ENCODE measurements around the gene C4orf50.

GRCh38 chr4:5852523-5853202, 165.6 kb downstream of the C4orf50 start:
- TF ChIP-seq CTCF (IDR thresholded peaks at IDR 0.05) (no peak), POLR2AphosphoS5 (IDR thresholded peaks at IDR 0.05) (no peak), POLR2A (IDR thresholded peaks at IDR 0.05) (no peak)

Data from suprapubic skin (tissue), 4 donors.